Activated effector memory CD4-positive, alpha-beta T cell treated with Interleukin-2 at 50 U/mL for 16 hours (primary cell): Measurements from ENCODE around the gene CD4.

Experiments
- DNase-seq: peaks from one replicate; pipeline ENCODE4 v3.0.0-alpha.2; 2020

Gene CD4

GRCh38 chr12:6817098-6817497 lies 27.8 kb downstream of the CD4 start:
- DNase-seq: no peak

GRCh38 chr12:6817662-6818157 lies 28.4 kb downstream of the CD4 start:
- no peak for DNase-seq

- DNase-seq: no peak
Observed at GRCh38 chr12:6818222-6818621, 28.9 kb downstream of the CD4 start.

- no peak for DNase-seq
Observed at GRCh38 chr12:6818645-6819044, 29.3 kb downstream of the CD4 start.

GRCh38 chr12:6819106-6820030 lies 30.0 kb downstream of the CD4 start:
- DNase-seq: no peak

- no peak for DNase-seq
Observed at GRCh38 chr12:6820166-6820565, 30.8 kb downstream of the CD4 start.

GRCh38 chr12:6821591-6822425 lies 32.5 kb downstream of the CD4 start, which contains the start of gene GPR162:
GPR162 (plus strand) TSS chr12:6821821; CDS start chr12:6823899, 2,078 bp downstream.
- no peak for DNase-seq

- no peak for DNase-seq
Observed at GRCh38 chr12:6822426-6823135, 33.3 kb downstream of the CD4 start.

GRCh38 chr12:6823182-6824084 lies 34.1 kb downstream of the CD4 start:
- DNase-seq: no peak

- DNase-seq: no peak
Observed at GRCh38 chr12:6824085-6824775, 34.9 kb downstream of the CD4 start.

GRCh38 chr12:6824901-6825381 lies 35.6 kb downstream of the CD4 start:
- no peak for DNase-seq

- DNase-seq: peak; percentile 69
Observed at GRCh38 chr12:6825398-6826124, 36.2 kb downstream of the CD4 start.

- DNase-seq: no peak
Observed at GRCh38 chr12:6826125-6826733, 36.9 kb downstream of the CD4 start.

GRCh38 chr12:6826734-6827436 lies 37.6 kb downstream of the CD4 start:
- DNase-seq: no peak

GRCh38 chr12:6827437-6827911 lies 38.1 kb downstream of the CD4 start:
- DNase-seq: peak; percentile 20

- DNase-seq: no peak
Observed at GRCh38 chr12:6827982-6828780, 38.9 kb downstream of the CD4 start, which contains the start of gene P3H3. P3H3 (plus strand) TSS chr12:6828407; CDS start chr12:6828441, 34 bp downstream.

GRCh38 chr12:6828781-6829535 lies 39.6 kb downstream of the CD4 start:
- DNase-seq: peak; percentile 21
